Coronary artery (tissue), 2 donors: Measurements from ENCODE around the gene CNGA4.

Experiments used
- DNase-seq: peaks from one replicate; pipeline ENCODE4 v3.0.0-alpha.2; 2017; ENCODE audit warnings: low spot score
- H3K27ac ChIP-seq, 2 donors: fragments of 200-600 bp; sonication (generic); one replicate each; pipeline ENCODE4 v1.5.1; 2016 to 2019
- H3K4me3 ChIP-seq: fragments of 200-600 bp; sonication (generic); 2 replicates; pipeline ENCODE4 v1.5.1; 2016; ENCODE audit warnings: mild to moderate bottlenecking, moderate library complexity
- CTCF ChIP-seq: fragments of 200-600 bp; sonication (generic); IDR thresholded peaks from one replicate; pipeline ENCODE4 v1.5.1; 2019; ENCODE audit warnings: antibody characterized with exemption

Gene CNGA4

DNA sequence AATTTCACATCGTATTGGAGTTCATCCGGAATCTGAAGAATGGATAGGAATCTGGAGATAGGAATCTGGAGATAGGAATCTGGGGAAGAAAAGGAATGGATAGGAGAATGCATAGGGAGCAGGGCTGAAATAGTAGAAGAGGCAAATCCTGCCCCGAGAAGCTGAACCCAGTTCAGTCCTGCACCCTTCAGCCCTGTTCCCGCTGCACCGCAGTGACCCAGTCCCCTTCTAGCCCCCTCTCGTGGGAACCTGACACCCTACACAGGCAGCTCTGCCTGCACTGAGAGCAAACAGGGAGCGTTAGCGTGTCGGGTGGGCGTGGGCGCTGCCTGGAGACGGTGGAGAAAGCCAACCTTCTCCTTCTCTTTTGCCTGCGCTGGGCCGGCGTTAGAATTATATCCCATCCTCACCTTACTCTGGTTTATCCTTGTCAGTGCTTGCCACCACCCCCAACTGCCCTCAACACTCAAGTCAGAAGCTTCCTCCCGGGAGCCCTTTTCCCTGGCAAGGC, 19.7 kb downstream of the CNGA4 start:
- no peak for DNase-seq
- no peak for TF ChIP-seq CTCF
- H3K4me3 ChIP-seq, result peak overlapping the region; percentile 75
- no peak overlapping the region for H3K27ac ChIP-seq

GRCh38 chr11:6260207-6260726, 21.4 kb downstream of the CNGA4 start:
- Histone ChIP-seq H3K4me3 (peak overlapping the region; percentile 75), H3K27ac (no peak overlapping the region)
- no peak for TF ChIP-seq CTCF
- DNase-seq, result no peak

DNA sequence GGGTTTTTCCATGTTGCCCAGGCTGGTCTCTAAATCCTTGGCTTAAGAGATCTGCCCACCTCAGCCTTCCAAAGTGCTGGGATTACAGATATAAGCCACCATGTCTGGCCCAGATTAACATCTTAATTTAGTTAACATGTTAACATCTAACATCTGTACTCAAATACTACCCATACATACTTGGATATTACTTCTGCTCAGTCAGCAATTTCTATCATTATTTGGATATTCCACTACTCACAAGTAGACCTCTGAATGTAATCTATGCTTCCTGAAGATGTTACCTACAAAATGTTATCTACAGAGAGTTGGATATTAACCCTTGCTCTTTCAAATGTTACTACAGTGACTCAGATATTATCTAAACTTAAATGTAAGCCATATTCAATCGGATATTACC, 24.8 kb downstream of the CNGA4 start:
- Histone ChIP-seq H3K4me3 (no peak overlapping the region), H3K27ac (no peak overlapping the region)
- no peak for DNase-seq
- TF ChIP-seq CTCF, result no peak

GRCh38 chr11:6268820-6269219, 29.9 kb downstream of the CNGA4 start:
- no peak for TF ChIP-seq CTCF
- DNase-seq, result no peak
- no peak overlapping the region for H3K4me3 ChIP-seq
- no peak overlapping the region for H3K27ac ChIP-seq

DNA sequence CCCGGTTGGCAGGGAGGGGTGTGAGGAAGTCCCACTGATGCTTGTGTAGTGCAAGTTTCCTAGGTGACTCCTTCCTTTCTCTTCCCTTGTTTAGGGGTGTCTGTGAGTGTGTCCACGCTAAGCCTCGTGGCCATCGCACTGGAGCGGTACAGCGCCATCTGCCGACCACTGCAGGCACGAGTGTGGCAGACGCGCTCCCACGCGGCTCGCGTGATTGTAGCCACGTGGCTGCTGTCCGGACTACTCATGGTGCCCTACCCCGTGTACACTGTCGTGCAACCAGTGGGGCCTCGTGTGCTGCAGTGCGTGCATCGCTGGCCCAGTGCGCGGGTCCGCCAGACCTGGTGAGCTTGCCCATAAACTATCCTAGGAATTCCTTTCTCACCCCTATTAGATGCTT, 31.1 kb downstream of the CNGA4 start:
- DNase-seq, result no peak
- Histone ChIP-seq H3K4me3 (no peak overlapping the region), H3K27ac (no peak overlapping the region)
- TF ChIP-seq CTCF, result no peak

GRCh38 chr11:6270584-6271246, 31.8 kb downstream of the CNGA4 start:
- TF ChIP-seq CTCF, result no peak

GRCh38 chr11:6271598-6271997, 32.7 kb downstream of the CNGA4 start:
- TF ChIP-seq CTCF, result no peak
- no peak for DNase-seq
- H3K27ac ChIP-seq, result no peak overlapping the region
- H3K4me3 ChIP-seq, result no peak overlapping the region

More at GRCh38 chr11:6270584-6271246, 31.8 kb downstream of the CNGA4 start:
- H3K27ac ChIP-seq, result no peak overlapping the region
- H3K4me3 ChIP-seq, result peak overlapping the region; percentile 22
- DNase-seq, result no peak
